DMS53 (cell line): Measurements from ENCODE around the gene C5orf46.
"Not testable (repeated sequence)": the region's sequence is repeated elsewhere in the genome, so short reads cannot be mapped to it uniquely, and the experiment has no call there.

Source experiments
- DNase-seq: peaks from one replicate; lab custom pipeline; 2025; lab: John Stamatoyannopoulos, UW

C5orf46 gene

GRCh38 chr5:147906326-147907095, at the start of gene C5orf46:
Gene C5orf46, minus strand, starts transcription at chr5:147906538. Its CDS starts 37 bp downstream, at chr5:147906501.
- no peak for DNase-seq

- DNase-seq, result no peak
Measured at GRCh38 chr5:147954971-147955370, 48.6 kb upstream of the C5orf46 start.

- DNase-seq, result peak; percentile 79
Measured at GRCh38 chr5:147949711-147950573, 43.6 kb upstream of the C5orf46 start.

GRCh38 chr5:147946658-147947274, 40.4 kb upstream of the C5orf46 start:
- DNase-seq, result not testable (repeated sequence)

GRCh38 chr5:147939431-147940114, 33.2 kb upstream of the C5orf46 start:
- DNase-seq, result peak; percentile 53

- DNase-seq, result peak; percentile 76
Measured at GRCh38 chr5:147935032-147935431, 28.7 kb upstream of the C5orf46 start.

- no peak for DNase-seq
Measured at GRCh38 chr5:147930769-147931168, 24.4 kb upstream of the C5orf46 start.

- DNase-seq, result no peak
Measured at GRCh38 chr5:147927901-147928300, 21.6 kb upstream of the C5orf46 start.

GRCh38 chr5:147925020-147925419, 18.7 kb upstream of the C5orf46 start:
- no peak for DNase-seq

- no peak for DNase-seq
Measured at GRCh38 chr5:147921136-147921535, 14.8 kb upstream of the C5orf46 start.

- DNase-seq, result no peak
Measured at GRCh38 chr5:147920420-147921030, 14.2 kb upstream of the C5orf46 start.

GRCh38 chr5:147918899-147919298, 12.6 kb upstream of the C5orf46 start:
- DNase-seq, result no peak

- DNase-seq, result no peak
Measured at GRCh38 chr5:147918101-147918685, 11.9 kb upstream of the C5orf46 start.

GRCh38 chr5:147913786-147914185, 7.4 kb upstream of the C5orf46 start:
- no peak for DNase-seq

GRCh38 chr5:147912011-147912410, 5.7 kb upstream of the C5orf46 start:
- DNase-seq, result no peak

GRCh38 chr5:147911427-147911826, 5.1 kb upstream of the C5orf46 start:
- no peak for DNase-seq

- no peak for DNase-seq
Measured at GRCh38 chr5:147904110-147904509, 2.2 kb downstream of the C5orf46 start.

- DNase-seq, result no peak
Measured at GRCh38 chr5:147902609-147903115, 3.7 kb downstream of the C5orf46 start.

- DNase-seq, result no peak
Measured at GRCh38 chr5:147901599-147902039, 4.7 kb downstream of the C5orf46 start.

- no peak for DNase-seq
Measured at GRCh38 chr5:147898875-147899401, 7.4 kb downstream of the C5orf46 start.

GRCh38 chr5:147895864-147896263, 10.5 kb downstream of the C5orf46 start:
- no peak for DNase-seq
